HepG2 (cell line): ENCODE data around the gene AKR7A3. TPM values are rescaled to one million over a fixed set of nuclear protein-coding genes. Genes with fewer than 3 reads are reported as not detected.

ENCODE experiments used
- ATAC-seq: fragments of 200-7000 bp; cut with Tn5 transposase; 3 replicates; pipeline ENCODE4 v1.9.1; 2020; ENCODE audit warnings: mild to moderate bottlenecking, moderate library complexity
- BruUV-seq: library from RNA; stranded (reverse); fragments of 400-500 nt; replicated peaks from 2 replicates; lab custom pipeline; 2021; lab: Mats Ljungman, UMichigan
- CTCF ChIA-PET: fragments of 300-600 bp; formaldehyde crosslinking; extraction: SDS; loops from one replicate; lab custom pipeline; 2021; ENCODE audit warnings: low total read pairs, inconsistent platforms, low intra/inter-chr PET ratio; lab: Yijun Ruan, JAX
- POLR2A ChIA-PET: fragments of 350-600 bp; sonication (Branson Sonifier 250); formaldehyde crosslinking; loops from one replicate; lab custom pipeline; 2020; ENCODE audit warnings: antibody characterized with exemption, inconsistent platforms; lab: Yijun Ruan, JAX
- DNase-seq: peaks from one replicate; pipeline ENCODE4 v3.0.0-alpha.2; 2015; ENCODE audit warnings: low spot score
- FAIRE-seq: peaks from 3 replicates; lab custom pipeline; 2011; peaks lifted over from hg19 to GRCh38; lab: Jason Lieb, UNC
- H2AFZ ChIP-seq: one replicate; pipeline ENCODE4 v1.6.1; 2011; ENCODE audit warnings: low read length, inconsistent platforms
- H3K27ac ChIP-seq: fragments of 300-600 bp; 3 replicates; pipeline ENCODE4 v1.8.0; 2011; ENCODE audit warnings: mixed run types, mild to moderate bottlenecking, mixed read lengths, low read length, inconsistent platforms; ENCODE audit not compliant: insufficient read depth; ENCODE audit errors: extremely low read length
- H3K27me3 ChIP-seq, 2 experiments: fragments of 200-600 bp in 1 of 2; 2 replicates in 1 of 2; 3 replicates in 1 of 2; pipeline versions ENCODE4 v1.6.0 to v1.8.0; 2011; ENCODE audit warnings: low read length in 2 of 2, mild to moderate bottlenecking in 2 of 2, moderate library complexity in 2 of 2, inconsistent platforms in 1 of 2; ENCODE audit not compliant: insufficient read depth in 2 of 2, control insufficient read depth in 1 of 2
- H3K36me3 ChIP-seq, 2 experiments: fragments of 200-600 bp in 1 of 2; replicated peaks in 1 of 2; 2 replicates in 1 of 2; 3 replicates in 1 of 2; pipeline versions ENCODE4 v1.5.1 to v1.8.0; 2011; ENCODE audit warnings: low read length in 2 of 2, inconsistent platforms in 1 of 2; ENCODE audit not compliant: insufficient read depth in 2 of 2, control insufficient read depth in 1 of 2
- H3K4me1 ChIP-seq: 2 replicates; pipeline ENCODE4 v1.5.1; 2012; ENCODE audit warnings: low read length, inconsistent platforms; ENCODE audit not compliant: insufficient read depth
- H3K4me2 ChIP-seq: 2 replicates; pipeline ENCODE4 v1.6.0; 2011; ENCODE audit warnings: low read depth, low read length, inconsistent platforms
- H3K4me3 ChIP-seq, 3 experiments: fragments of 200-600 bp in 1 of 3; sonication (generic), shearing (Covaris generic) in 1 of 3; replicated peaks in 1 of 3; 2 replicates each; pipeline ENCODE4 v1.5.1; 2011 to 2016; ENCODE audit warnings: low read length in 3 of 3, inconsistent platforms in 2 of 3, low read depth in 2 of 3, mild to moderate bottlenecking in 2 of 3, control low read depth in 1 of 3, mixed read lengths in 1 of 3; ENCODE audit not compliant: insufficient read depth in 1 of 3
- H3K79me2 ChIP-seq: one replicate; pipeline ENCODE4 v1.6.1; 2011; ENCODE audit warnings: low read length, inconsistent platforms; ENCODE audit not compliant: insufficient read depth
- H3K9ac ChIP-seq: 2 replicates; pipeline ENCODE4 v1.6.0; 2011; ENCODE audit warnings: mild to moderate bottlenecking, low read depth, low read length, inconsistent platforms; ENCODE audit not compliant: insufficient read depth
- H3K9me3 ChIP-seq: 2 replicates; pipeline ENCODE4 v1.5.1; 2012; ENCODE audit warnings: mild to moderate bottlenecking, low read length
- H4K20me1 ChIP-seq: 2 replicates; pipeline ENCODE4 v1.6.0; 2011; ENCODE audit warnings: inconsistent platforms, mild to moderate bottlenecking, low read length, moderate library complexity; ENCODE audit not compliant: insufficient read depth
- AGO2 ChIP-seq: fragments of 200-400 bp; formaldehyde crosslinking; optimal IDR thresholded peaks from 2 replicates; pipeline ENCODE3; 2017; ENCODE audit warnings: mild to moderate bottlenecking, low read depth, low read length, moderate library complexity
- GATA4 ChIP-seq: sonication (generic); IDR thresholded peaks from 2 replicates; pipeline ENCODE4 v1.6.1; 2016; ENCODE audit warnings: antibody characterized with exemption, low read depth, borderline replicate concordance
- NFIC ChIP-seq: IDR thresholded peaks from 2 replicates; pipeline ENCODE4 v1.6.1; 2012; ENCODE audit warnings: mild to moderate bottlenecking, low read length, inconsistent platforms
- POLR2G ChIP-seq: fragments of 200-400 bp; formaldehyde crosslinking; IDR thresholded peaks from 2 replicates; pipeline ENCODE4 v1.6.1; 2018; ENCODE audit warnings: mild to moderate bottlenecking, low read depth, low read length, moderate library complexity
- PRPF4 ChIP-seq: fragments of 200-400 bp; formaldehyde crosslinking; IDR thresholded peaks from 2 replicates; pipeline ENCODE4 v1.6.1; 2016; ENCODE audit warnings: low read length, low read depth; ENCODE audit not compliant: poor library complexity, severe bottlenecking
- SRY ChIP-seq: sonication (generic); formaldehyde crosslinking; IDR thresholded peaks from 2 replicates; pipeline ENCODE4 v1.8.0; 2022; ENCODE audit warnings: mild to moderate bottlenecking, missing genetic modification reagents
- TGIF2 ChIP-seq: IDR thresholded peaks from 2 replicates; pipeline ENCODE4 v1.6.1; 2016; ENCODE audit warnings: control low read depth, missing compliant biosample characterization
- TOPORS ChIP-seq: sonication (generic); formaldehyde crosslinking; IDR thresholded peaks from 2 replicates; pipeline ENCODE4 v1.8.0; 2023; ENCODE audit warnings: mild to moderate bottlenecking, missing genetic modification reagents
- ZNF138 ChIP-seq: sonication (generic); formaldehyde crosslinking; IDR thresholded peaks from 2 replicates; pipeline ENCODE4 v1.5.0; 2020; ENCODE audit warnings: mild to moderate bottlenecking, low read depth, missing genetic modification reagents
- ZNF292 ChIP-seq: sonication (generic); formaldehyde crosslinking; IDR thresholded peaks from 2 replicates; pipeline ENCODE4 v1.8.1; 2022; ENCODE audit warnings: mild to moderate bottlenecking, low read depth, missing genetic modification reagents, borderline replicate concordance
- ZNF33B ChIP-seq: sonication (generic); formaldehyde crosslinking; IDR thresholded peaks from 2 replicates; pipeline ENCODE4 v1.5.1; 2020; ENCODE audit warnings: mild to moderate bottlenecking, missing genetic modification reagents
- ZNF382 ChIP-seq: sonication (generic); formaldehyde crosslinking; IDR thresholded peaks from 2 replicates; pipeline ENCODE4 v1.5.0; 2020; ENCODE audit warnings: missing genetic modification reagents, mild to moderate bottlenecking, borderline replicate concordance
- ZNF557 ChIP-seq: sonication (generic); formaldehyde crosslinking; IDR thresholded peaks from 2 replicates; pipeline ENCODE4 v1.4.0; 2020; ENCODE audit warnings: missing genetic modification reagents
- ZNF605 ChIP-seq: sonication (generic); formaldehyde crosslinking; IDR thresholded peaks from 2 replicates; pipeline ENCODE4 v1.8.0; 2022; ENCODE audit warnings: mild to moderate bottlenecking, missing genetic modification reagents
- WGBS: methylation state at CpG from one replicate; pipeline ENCODE4 v1.1.6; 2017; ENCODE audit warnings: low lambda C conversion rate; 5-methylcytosine and 5-hydroxymethylcytosine counted together
- in situ Hi-C: cut with HindIII; loops from 2 replicates; pipeline ENCODE4 v1.10.0; 2017; ENCODE audit warnings: low pct_unique_long_range_greater_than_20kb; ENCODE audit not compliant: extremely low pct_ligation_motif_present
- intact Hi-C: fragments of 100-400 bp; cut with micrococcal nuclease; formaldehyde crosslinking; loops from one replicate; pipeline ENCODE4 v1.10.0; 2022; ENCODE audit not compliant: unreplicated experiment
- polyA plus RNA-seq, 8 experiments: library from polyadenylated mRNA; depleted of rRNA in 3 of 8; stranded (reverse) in 7 of 8; unstranded in 1 of 8; fragments of >200 nt; fragmentation: Illumina TruSeq in 4 of 8; extraction: Trizol in 4 of 8; gene quantifications; 2 replicates each; pipeline versions ENCODE4 v1.2.1 to v1.2.3, GENCODE V29; 2011 to 2016; ENCODE audit warnings: low read depth in 4 of 8, missing spikeins in 1 of 8, mixed read lengths in 1 of 8; ENCODE audit not compliant: insufficient read depth in 1 of 8
- total RNA-seq, 5 experiments: library from RNA; depleted of rRNA; stranded (reverse); fragments of >200 nt; fragmentation: Illumina TruSeq; extraction: Trizol; gene quantifications; 2 replicates each; pipeline ENCODE4 v1.2.3, GENCODE V29; 2016; ENCODE audit warnings: low read depth in 1 of 5
- TF ChIP-seq, protein P1 (sequence below): sonication (generic); formaldehyde crosslinking; IDR thresholded peaks from 2 replicates; pipeline ENCODE4 v1.4.0; 2020; ENCODE audit warnings: missing genetic modification reagents

Gene AKR7A3
- total and polyA plus RNA-seq, 2 of the 13 experiments (the other 11 are each of a cell fraction or from before 2014, with no cell fraction given) = 0.58 to 1.00 TPM

DNA sequence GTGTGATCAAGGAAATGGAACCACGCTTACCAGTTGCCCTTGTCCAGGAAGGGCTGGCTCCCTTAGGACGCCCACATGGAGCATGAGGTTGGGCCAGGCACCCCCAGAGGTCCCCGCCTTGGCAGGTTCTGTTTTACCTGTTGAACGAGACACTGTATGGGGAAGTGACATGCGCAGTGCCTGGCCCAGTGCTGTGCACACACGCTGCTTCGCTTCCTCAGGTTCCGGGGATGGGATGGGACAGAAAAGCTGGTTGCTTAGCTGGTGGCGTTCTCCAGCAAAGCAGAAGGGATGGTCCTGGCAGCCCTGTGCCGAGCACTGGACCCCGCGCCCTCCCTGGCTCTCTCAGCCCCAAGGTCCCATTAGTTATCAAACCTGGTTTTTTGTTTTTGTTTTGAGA is 44.3 kb upstream of the AKR7A3 start:
- Histone ChIP-seq H3K9me3 (no peaks in the 10 kb centered on the region), H3K4me1 (peaks cover 17% of the 10 kb centered on the region), H3K27ac (no peak overlapping the region), H4K20me1 (no peaks in the 10 kb centered on the region), H3K27me3 (no peaks in the 10 kb centered on the region), H3K4me3 (no peak overlapping the region), H3K36me3 (peaks cover 3% of the 10 kb centered on the region in 2 experiments; a peak in 4 of 5 replicates), H3K79me2 (no peaks in the 10 kb centered on the region), H3K4me2 (no peak overlapping the region), H3K9ac (no peak overlapping the region), H2AFZ (no peak overlapping the region)
- TF ChIP-seq ZNF557 (CRISPR knock-in tag) (no peak), ZNF605 (CRISPR knock-in tag) (no peak), AGO2 (peak; percentile 64), POLR2G (0 out of 2 replicates have a peak, but pooled peaks have one; percentile 26)
- 95% methylated on average over 12 of the region's 12 CpGs for WGBS
- ATAC-seq (no peak), DNase-seq (no peak), FAIRE-seq (no peak)
- intact Hi-C loops = no loop called here
- BruUV-seq = no TSS peak
- ChIA-PET POLR2A (no interaction called here), CTCF (no interaction called here)
- in situ Hi-C loops = no loop called here

GRCh38 chr1:19331262-19331878 is 42.8 kb upstream of the AKR7A3 start:
- ATAC-seq = no peak; the same call in none of the 3 replicates
- ChIA-PET POLR2A (interaction anchor here (0.6 to 1.0 kb wide), 2 partner anchors 19 to 328 kb away, joined by 3 read pairs; partner anchors contain the start of genes AKR7A2 and SLC66A1), CTCF (no interaction called here)
- no peak for DNase-seq
- in situ Hi-C loops (no loop called here), intact Hi-C loops (no loop called here)
- FAIRE-seq = no peak
- H4K20me1 ChIP-seq = no peaks in the 10 kb centered on the region
- no peaks in the 10 kb centered on the region for H3K79me2 ChIP-seq
- H3K4me1 ChIP-seq = peaks cover 3% of the 10 kb centered on the region
- H3K9me3 ChIP-seq = no peaks in the 10 kb centered on the region
- H3K27me3 ChIP-seq = no peaks in the 10 kb centered on the region
- H3K27ac ChIP-seq = no peak overlapping the region
- H3K4me2 ChIP-seq = no peak overlapping the region
- BruUV-seq = no TSS peak
- 98% methylated on average over 5 of the region's 13 CpGs for WGBS
- no peak overlapping the region for H2AFZ ChIP-seq
- peaks cover 4 to 15% of the 10 kb centered on the region in 2 experiments; a peak in 4 of 5 replicates for H3K36me3 ChIP-seq
- no peak overlapping the region for H3K4me3 ChIP-seq
- no peak overlapping the region for H3K9ac ChIP-seq
- peak; percentile 51 for TF ChIP-seq AGO2
- no peak for TF ChIP-seq SRY (CRISPR knock-in tag)
- TF ChIP-seq ZNF382 (CRISPR knock-in tag) = no peak
- TF ChIP-seq ZNF138 (CRISPR knock-in tag) = no peak
- TF ChIP-seq POLR2G = peak; percentile 23; the same call in 1 of the 2 replicates
- TF ChIP-seq, protein P1, sequence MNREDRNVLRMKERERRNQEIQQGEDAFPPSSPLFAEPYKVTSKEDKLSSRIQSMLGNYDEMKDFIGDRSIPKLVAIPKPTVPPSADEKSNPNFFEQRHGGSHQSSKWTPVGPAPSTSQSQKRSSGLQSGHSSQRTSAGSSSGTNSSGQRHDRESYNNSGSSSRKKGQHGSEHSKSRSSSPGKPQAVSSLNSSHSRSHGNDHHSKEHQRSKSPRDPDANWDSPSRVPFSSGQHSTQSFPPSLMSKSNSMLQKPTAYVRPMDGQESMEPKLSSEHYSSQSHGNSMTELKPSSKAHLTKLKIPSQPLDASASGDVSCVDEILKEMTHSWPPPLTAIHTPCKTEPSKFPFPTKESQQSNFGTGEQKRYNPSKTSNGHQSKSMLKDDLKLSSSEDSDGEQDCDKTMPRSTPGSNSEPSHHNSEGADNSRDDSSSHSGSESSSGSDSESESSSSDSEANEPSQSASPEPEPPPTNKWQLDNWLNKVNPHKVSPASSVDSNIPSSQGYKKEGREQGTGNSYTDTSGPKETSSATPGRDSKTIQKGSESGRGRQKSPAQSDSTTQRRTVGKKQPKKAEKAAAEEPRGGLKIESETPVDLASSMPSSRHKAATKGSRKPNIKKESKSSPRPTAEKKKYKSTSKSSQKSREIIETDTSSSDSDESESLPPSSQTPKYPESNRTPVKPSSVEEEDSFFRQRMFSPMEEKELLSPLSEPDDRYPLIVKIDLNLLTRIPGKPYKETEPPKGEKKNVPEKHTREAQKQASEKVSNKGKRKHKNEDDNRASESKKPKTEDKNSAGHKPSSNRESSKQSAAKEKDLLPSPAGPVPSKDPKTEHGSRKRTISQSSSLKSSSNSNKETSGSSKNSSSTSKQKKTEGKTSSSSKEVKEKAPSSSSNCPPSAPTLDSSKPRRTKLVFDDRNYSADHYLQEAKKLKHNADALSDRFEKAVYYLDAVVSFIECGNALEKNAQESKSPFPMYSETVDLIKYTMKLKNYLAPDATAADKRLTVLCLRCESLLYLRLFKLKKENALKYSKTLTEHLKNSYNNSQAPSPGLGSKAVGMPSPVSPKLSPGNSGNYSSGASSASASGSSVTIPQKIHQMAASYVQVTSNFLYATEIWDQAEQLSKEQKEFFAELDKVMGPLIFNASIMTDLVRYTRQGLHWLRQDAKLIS = no peak
- TF ChIP-seq TOPORS = no peak
- TF ChIP-seq NFIC = no peak
- no peak for TF ChIP-seq GATA4
- no peak for TF ChIP-seq TGIF2
- TF ChIP-seq PRPF4 = no peak
- no peak for TF ChIP-seq ZNF292 (CRISPR knock-in tag)
- TF ChIP-seq ZNF33B (CRISPR knock-in tag) = no peak
